ENCODE data around the gene TAS1R3.

TAS1R3 gene

GRCh38 chr1:1304331-1305299 is 26.5 kb upstream of the TAS1R3 start:
- TF ChIP-seq CTCF (IDR thresholded peaks at IDR 0.05): no peak
- H3K79me2 ChIP-seq: no peaks in the 10 kb centered on the region
- peak overlapping the region; percentile 6 for H3K4me3 ChIP-seq (ENCODE audit: low read depth, low read length)
- H3K27ac ChIP-seq: peak overlapping the region; percentile 24
- no peaks in the 10 kb centered on the region for H3K36me3 ChIP-seq (ENCODE audit: control insufficient read depth, insufficient read depth, low read length)
- H3K4me2 ChIP-seq (ENCODE audit: low read length): peak overlapping the region; percentile 48
- H3K27me3 ChIP-seq (ENCODE audit: control insufficient read depth, insufficient read depth, low read length): no peaks in the 10 kb centered on the region
- H3K9me3 ChIP-seq (ENCODE audit: control insufficient read depth, low read length): no peaks in the 10 kb centered on the region
- H3K9ac ChIP-seq: no peak overlapping the region
- peak overlapping the region; percentile 33 for H2AFZ ChIP-seq
- H3K4me1 ChIP-seq: peaks cover 3% of the 10 kb centered on the region

- H3K27ac ChIP-seq: no peak overlapping the region
- no peak overlapping the region for H2AFZ ChIP-seq
- H3K27me3 ChIP-seq (ENCODE audit: control insufficient read depth, insufficient read depth, low read length): no peaks in the 10 kb centered on the region
- peaks cover 3% of the 10 kb centered on the region for H3K4me1 ChIP-seq
- peak overlapping the region; percentile 6 for H3K4me3 ChIP-seq (ENCODE audit: low read depth, low read length)
- peak overlapping the region; percentile 48 for H3K4me2 ChIP-seq (ENCODE audit: low read length)
- H3K79me2 ChIP-seq: no peaks in the 10 kb centered on the region
- no peaks in the 10 kb centered on the region for H3K36me3 ChIP-seq (ENCODE audit: control insufficient read depth, insufficient read depth, low read length)
- H3K9ac ChIP-seq: no peak overlapping the region
- H3K9me3 ChIP-seq (ENCODE audit: control insufficient read depth, low read length): no peaks in the 10 kb centered on the region
- TF ChIP-seq CTCF (IDR thresholded peaks at IDR 0.05): no peak
Measured at GRCh38 chr1:1305300-1306069, 25.6 kb upstream of the TAS1R3 start.

- peaks cover 3% of the 10 kb centered on the region for H3K4me1 ChIP-seq
- no peak for TF ChIP-seq CTCF (IDR thresholded peaks at IDR 0.05)
- no peak overlapping the region for H3K4me3 ChIP-seq (ENCODE audit: low read depth, low read length)
- H3K9me3 ChIP-seq (ENCODE audit: control insufficient read depth, low read length): no peaks in the 10 kb centered on the region
- H3K9ac ChIP-seq: no peak overlapping the region
- no peak overlapping the region for H3K27ac ChIP-seq
- H2AFZ ChIP-seq: no peak overlapping the region
- H3K27me3 ChIP-seq (ENCODE audit: control insufficient read depth, insufficient read depth, low read length): no peaks in the 10 kb centered on the region
- no peaks in the 10 kb centered on the region for H3K79me2 ChIP-seq
- no peaks in the 10 kb centered on the region for H3K36me3 ChIP-seq (ENCODE audit: control insufficient read depth, insufficient read depth, low read length)
- peak overlapping the region; percentile 42 for H3K4me2 ChIP-seq (ENCODE audit: low read length)
Measured at GRCh38 chr1:1306070-1306660, 24.9 kb upstream of the TAS1R3 start.

GRCh38 chr1:1306661-1307260 is 24.3 kb upstream of the TAS1R3 start:
- no peak for TF ChIP-seq CTCF (IDR thresholded peaks at IDR 0.05)
- H3K4me2 ChIP-seq (ENCODE audit: low read length): peak overlapping the region; percentile 42
- no peak overlapping the region for H3K27ac ChIP-seq
- no peaks in the 10 kb centered on the region for H3K9me3 ChIP-seq (ENCODE audit: control insufficient read depth, low read length)
- H3K9ac ChIP-seq: no peak overlapping the region
- no peaks in the 10 kb centered on the region for H3K36me3 ChIP-seq (ENCODE audit: control insufficient read depth, insufficient read depth, low read length)
- H3K79me2 ChIP-seq: no peaks in the 10 kb centered on the region
- H3K4me3 ChIP-seq (ENCODE audit: low read depth, low read length): peak overlapping the region; percentile 39
- H3K4me1 ChIP-seq: peaks cover 3% of the 10 kb centered on the region
- H2AFZ ChIP-seq: no peak overlapping the region
- no peaks in the 10 kb centered on the region for H3K27me3 ChIP-seq (ENCODE audit: control insufficient read depth, insufficient read depth, low read length)

Measured in parathyroid adenoma (tissue), 2 donors.